HG03135 (cell line): ENCODE data around the gene TRIM43.
"Not testable (repeated sequence)": the region's sequence is repeated elsewhere in the genome, so short reads cannot be mapped to it uniquely, and the experiment has no call there.

Experiments used
- ATAC-seq: cut with Tn5 transposase; IDR thresholded peaks from one replicate; pipeline ENCODE4 v1.9.1; 2021; ENCODE audit warnings: mild to moderate bottlenecking, moderate library complexity; ENCODE audit not compliant: unreplicated experiment

Gene TRIM43

DNA sequence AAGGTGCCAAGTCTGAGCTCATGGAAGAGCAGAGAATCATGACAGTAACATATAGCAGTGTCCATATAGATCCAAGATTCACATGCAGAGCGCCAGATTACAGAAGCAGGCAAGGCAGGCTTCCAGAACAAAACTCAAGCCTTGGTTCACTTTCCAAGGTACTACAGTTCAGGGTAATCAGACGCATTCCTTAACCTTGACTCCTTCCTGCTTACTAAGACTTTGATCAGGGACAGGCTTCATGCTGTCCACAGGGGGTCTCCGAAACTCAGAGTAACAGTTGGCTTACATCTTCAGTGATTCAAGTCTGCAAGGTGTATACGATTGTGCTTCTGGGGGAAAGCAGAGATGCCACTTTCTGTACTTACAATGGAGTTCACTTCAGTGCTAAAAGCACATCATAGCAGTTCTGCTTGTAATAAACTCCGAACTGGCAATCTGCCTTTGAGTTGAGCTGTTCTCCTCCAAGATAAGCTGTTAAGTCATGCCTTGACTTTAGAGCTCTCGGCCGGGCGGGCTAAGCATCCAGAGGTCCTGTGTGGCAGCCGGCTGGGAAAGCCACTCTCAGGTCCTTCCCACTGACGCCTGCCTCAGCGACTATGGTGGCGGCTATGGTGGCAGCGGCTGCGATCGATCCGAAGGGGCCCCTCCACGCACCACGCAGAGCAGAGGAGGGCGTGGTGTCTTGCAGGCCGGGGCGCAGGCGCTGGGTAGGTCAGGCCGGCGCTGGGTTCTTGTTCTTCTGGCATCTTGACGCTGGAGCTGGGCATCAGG is 48.9 kb downstream of the TRIM43 start:
- not testable (repeated sequence) for ATAC-seq

GRCh38 chr2:95641289-95641575 is 49.4 kb downstream of the TRIM43 start:
- not testable (repeated sequence) for ATAC-seq

DNA sequence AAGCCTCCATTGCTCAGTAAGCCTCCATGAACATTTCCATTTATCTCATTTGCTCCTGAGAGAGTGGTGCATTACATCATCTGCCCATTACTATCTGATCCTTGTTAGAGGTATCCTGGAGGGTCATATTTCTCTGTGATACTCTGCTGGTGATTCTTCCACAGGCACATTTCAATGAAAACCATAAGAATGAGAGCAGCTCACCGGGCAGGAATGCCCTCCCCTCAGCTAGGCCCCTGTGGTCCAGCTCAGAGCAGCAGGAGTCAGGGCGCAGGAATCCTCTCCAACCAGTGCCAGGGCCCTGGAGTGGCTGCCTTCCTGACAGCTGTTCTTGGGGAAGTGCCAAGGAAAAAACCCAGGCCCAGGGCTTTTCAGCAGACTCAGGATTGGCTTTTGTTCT is 50.0 kb downstream of the TRIM43 start:
- ATAC-seq = not testable (repeated sequence)

GRCh38 chr2:95642360-95642759 is 50.6 kb downstream of the TRIM43 start:
- ATAC-seq = not testable (repeated sequence)

DNA sequence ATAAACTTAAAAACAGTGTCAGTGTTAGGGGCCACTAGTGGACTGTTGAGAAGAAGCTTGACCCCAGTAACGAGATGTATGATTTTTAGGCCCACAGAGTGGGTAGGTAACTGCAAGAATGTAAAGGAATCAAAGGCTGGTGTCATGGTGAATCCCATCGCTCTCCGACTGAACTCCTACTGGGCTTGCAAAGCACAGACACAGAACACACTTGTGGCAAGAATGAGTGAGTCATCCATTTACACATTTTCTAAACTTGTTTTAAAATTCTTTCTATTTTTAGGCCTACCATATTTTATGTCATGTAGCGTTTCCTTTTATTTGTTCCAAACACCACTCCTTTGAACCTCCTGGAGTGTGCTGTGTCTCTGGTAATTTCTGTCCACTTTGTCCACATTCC is 51.1 kb downstream of the TRIM43 start:
- ATAC-seq = not testable (repeated sequence)

GRCh38 chr2:95645312-95645711 is 53.5 kb downstream of the TRIM43 start:
- ATAC-seq = not testable (repeated sequence)

- not testable (repeated sequence) for ATAC-seq
Observed at GRCh38 chr2:95646274-95646994, 54.6 kb downstream of the TRIM43 start.

- not testable (repeated sequence) for ATAC-seq
Observed at GRCh38 chr2:95648894-95649544, 57.2 kb downstream of the TRIM43 start.
